Fibroblast of lung (primary cell): ENCODE measurements around the gene TUBGCP3.

Experiments used
- EZH2 ChIP-seq: IDR thresholded peaks from 2 replicates; pipeline ENCODE4 v1.5.1; 2012; ENCODE audit warnings: low read length, control low read depth, mild to moderate bottlenecking; ENCODE audit errors: missing control alignments
- TF ChIP-seq, protein P1 (sequence below), 2 donors: IDR thresholded peaks in 1 of 2; conservative IDR thresholded peaks in 1 of 2; 1 replicate in 1 of 2; 2 replicates in 1 of 2; pipeline ENCODE4 v1.5.1; 2011 to 2012; ENCODE audit warnings: low read length in 2 of 2, control low read depth in 1 of 2, inconsistent platforms in 1 of 2, low read depth in 1 of 2, mild to moderate bottlenecking in 1 of 2

DNA sequence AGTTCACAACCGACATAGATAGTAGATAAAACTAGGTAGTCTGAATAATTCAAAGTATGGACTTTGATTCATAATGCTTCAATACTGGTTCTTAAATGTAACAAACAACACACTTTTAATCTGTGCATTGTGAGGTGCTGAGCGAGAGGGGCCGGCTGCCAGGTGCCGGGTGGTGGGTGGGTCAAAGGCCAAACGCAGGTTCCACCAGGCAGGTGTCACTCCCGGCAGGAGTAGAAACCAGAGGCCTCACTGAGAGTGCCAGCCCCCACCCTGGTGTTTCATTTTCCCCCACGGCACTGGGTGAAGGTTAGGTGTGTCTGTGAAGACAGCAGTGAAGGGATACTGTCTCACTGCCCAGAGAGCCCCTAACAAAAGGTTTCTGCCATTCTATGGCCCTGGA, 4.2 kb upstream of the TUBGCP3 start:
- TF ChIP-seq, protein P1, sequence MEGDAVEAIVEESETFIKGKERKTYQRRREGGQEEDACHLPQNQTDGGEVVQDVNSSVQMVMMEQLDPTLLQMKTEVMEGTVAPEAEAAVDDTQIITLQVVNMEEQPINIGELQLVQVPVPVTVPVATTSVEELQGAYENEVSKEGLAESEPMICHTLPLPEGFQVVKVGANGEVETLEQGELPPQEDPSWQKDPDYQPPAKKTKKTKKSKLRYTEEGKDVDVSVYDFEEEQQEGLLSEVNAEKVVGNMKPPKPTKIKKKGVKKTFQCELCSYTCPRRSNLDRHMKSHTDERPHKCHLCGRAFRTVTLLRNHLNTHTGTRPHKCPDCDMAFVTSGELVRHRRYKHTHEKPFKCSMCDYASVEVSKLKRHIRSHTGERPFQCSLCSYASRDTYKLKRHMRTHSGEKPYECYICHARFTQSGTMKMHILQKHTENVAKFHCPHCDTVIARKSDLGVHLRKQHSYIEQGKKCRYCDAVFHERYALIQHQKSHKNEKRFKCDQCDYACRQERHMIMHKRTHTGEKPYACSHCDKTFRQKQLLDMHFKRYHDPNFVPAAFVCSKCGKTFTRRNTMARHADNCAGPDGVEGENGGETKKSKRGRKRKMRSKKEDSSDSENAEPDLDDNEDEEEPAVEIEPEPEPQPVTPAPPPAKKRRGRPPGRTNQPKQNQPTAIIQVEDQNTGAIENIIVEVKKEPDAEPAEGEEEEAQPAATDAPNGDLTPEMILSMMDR (conservative IDR thresholded peaks at IDR 0.05 in 1 of 2, IDR thresholded peaks at IDR 0.05 in 1 of 2; ENCODE audit: low read depth in 1 of 2, low read length in 2 of 2), result no peak
- TF ChIP-seq EZH2, result no peak
